ENCODE results near the gene CCDC43. TPM values are rescaled to one million over a fixed set of nuclear protein-coding genes. Genes with fewer than 3 reads are reported as not detected.

Gene CCDC43
- total and polyA plus RNA-seq, 2 of the 13 experiments (the other 11 are each of a cell fraction or from before 2014, with no cell fraction given) = 17.5 to 94.8 TPM

DNA sequence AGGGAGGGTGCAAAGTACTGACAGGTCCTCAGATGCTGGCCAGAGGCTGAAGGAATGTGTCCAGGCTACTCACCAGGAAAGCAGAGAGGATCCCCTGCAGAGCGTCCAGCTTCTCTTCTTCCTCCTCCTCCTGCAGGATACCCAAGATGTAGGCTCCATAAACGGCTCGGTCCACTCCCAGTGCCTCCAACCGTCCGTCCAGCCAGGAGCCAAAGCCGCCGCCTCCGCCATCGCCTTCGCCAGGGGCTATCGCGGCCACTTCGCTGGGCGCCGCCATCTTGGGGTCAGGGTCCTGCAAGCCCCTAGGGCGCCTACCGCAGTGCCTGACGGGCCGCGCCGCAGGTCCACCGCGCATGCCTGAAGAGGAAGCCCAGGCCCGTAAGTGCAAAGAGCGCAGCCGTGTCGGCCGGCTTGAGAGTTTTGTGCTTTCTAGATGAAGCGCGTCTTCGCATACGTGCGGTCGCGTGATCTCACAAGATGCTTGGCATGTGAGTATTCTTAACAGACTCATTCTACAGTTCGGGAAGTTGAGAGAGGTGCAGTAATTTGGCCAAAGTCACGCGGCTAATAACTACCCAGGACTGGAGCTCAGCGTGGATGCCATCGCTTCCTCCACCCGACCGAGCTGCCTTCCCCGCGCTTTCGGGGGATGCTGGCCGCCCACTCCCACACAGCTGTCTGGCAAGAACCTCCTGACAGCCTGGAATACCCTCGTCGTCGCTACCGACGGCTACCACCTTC, at the start of gene CCDC43 (continued):
- TF ChIP-seq, protein P1, sequence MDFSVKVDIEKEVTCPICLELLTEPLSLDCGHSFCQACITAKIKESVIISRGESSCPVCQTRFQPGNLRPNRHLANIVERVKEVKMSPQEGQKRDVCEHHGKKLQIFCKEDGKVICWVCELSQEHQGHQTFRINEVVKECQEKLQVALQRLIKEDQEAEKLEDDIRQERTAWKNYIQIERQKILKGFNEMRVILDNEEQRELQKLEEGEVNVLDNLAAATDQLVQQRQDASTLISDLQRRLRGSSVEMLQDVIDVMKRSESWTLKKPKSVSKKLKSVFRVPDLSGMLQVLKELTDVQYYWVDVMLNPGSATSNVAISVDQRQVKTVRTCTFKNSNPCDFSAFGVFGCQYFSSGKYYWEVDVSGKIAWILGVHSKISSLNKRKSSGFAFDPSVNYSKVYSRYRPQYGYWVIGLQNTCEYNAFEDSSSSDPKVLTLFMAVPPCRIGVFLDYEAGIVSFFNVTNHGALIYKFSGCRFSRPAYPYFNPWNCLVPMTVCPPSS (IDR thresholded peaks at IDR 0.05) = no peak
- TF ChIP-seq ZC3H13 (CRISPR knock-in tag; IDR thresholded peaks at IDR 0.05) (peak; percentile 47; the same call in 1 of the 2 replicates), SALL2 (CRISPR knock-in tag; IDR thresholded peaks at IDR 0.05) (peak; percentile 99), ZNF713 (CRISPR knock-in tag; IDR thresholded peaks at IDR 0.05) (peak; percentile 95; the same call in 1 of the 2 replicates), NFE2 (CRISPR knock-in tag; IDR thresholded peaks at IDR 0.05) (peak; percentile 27; the same call in 1 of the 2 replicates), DR1 (CRISPR knock-in tag; IDR thresholded peaks at IDR 0.05) (peak; percentile 95), TGIF2 (CRISPR knock-in tag; IDR thresholded peaks at IDR 0.05) (peak; percentile 46), HES4 (CRISPR knock-in tag; IDR thresholded peaks at IDR 0.05; ENCODE audit: borderline replicate concordance) (no peak), ZNF7 (CRISPR knock-in tag; IDR thresholded peaks at IDR 0.05) (no peak), NFIC (IDR thresholded peaks at IDR 0.05; ENCODE audit: low read length) (0 out of 2 replicates have a peak, but pooled peaks have one; percentile 5), IKZF4 (CRISPR knock-in tag; IDR thresholded peaks at IDR 0.05; ENCODE audit: borderline replicate concordance, low read depth, not compliant biosample characterization) (peak; percentile 96), ISX (CRISPR knock-in tag; conservative IDR thresholded peaks at IDR 0.05) (no peak), SIX1 (CRISPR knock-in tag; IDR thresholded peaks at IDR 0.05; ENCODE audit: borderline replicate concordance) (no peak; the same call in 1 of the 2 replicates), RBM39 (IDR thresholded peaks at IDR 0.05; ENCODE audit: low read depth, low read length, poor library complexity, severe bottlenecking) (peak; percentile 78), REPIN1 (CRISPR knock-in tag; IDR thresholded peaks at IDR 0.05; ENCODE audit: borderline replicate concordance, low read depth) (peak; percentile 91), ZBTB7B (CRISPR knock-in tag; IDR thresholded peaks at IDR 0.05) (peak; percentile 74), ZSCAN30 (CRISPR knock-in tag; IDR thresholded peaks at IDR 0.05) (no peak; the same call in 1 of the 2 replicates), ZFP36L2 (CRISPR knock-in tag; IDR thresholded peaks at IDR 0.05) (no peak), ATM (IDR thresholded peaks at IDR 0.05; ENCODE audit: borderline replicate concordance) (no peak), RAD21 (CRISPR knock-in tag; IDR thresholded peaks at IDR 0.05) (peak; percentile 36; the same call in 1 of the 2 replicates)
- TF ChIP-seq, protein P2, sequence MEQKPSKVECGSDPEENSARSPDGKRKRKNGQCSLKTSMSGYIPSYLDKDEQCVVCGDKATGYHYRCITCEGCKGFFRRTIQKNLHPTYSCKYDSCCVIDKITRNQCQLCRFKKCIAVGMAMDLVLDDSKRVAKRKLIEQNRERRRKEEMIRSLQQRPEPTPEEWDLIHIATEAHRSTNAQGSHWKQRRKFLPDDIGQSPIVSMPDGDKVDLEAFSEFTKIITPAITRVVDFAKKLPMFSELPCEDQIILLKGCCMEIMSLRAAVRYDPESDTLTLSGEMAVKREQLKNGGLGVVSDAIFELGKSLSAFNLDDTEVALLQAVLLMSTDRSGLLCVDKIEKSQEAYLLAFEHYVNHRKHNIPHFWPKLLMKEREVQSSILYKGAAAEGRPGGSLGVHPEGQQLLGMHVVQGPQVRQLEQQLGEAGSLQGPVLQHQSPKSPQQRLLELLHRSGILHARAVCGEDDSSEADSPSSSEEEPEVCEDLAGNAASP (CRISPR knock-in tag; IDR thresholded peaks at IDR 0.05; ENCODE audit: borderline replicate concordance) = peak; percentile 73; the same call in 1 of the 2 replicates
- TF ChIP-seq, protein P3, sequence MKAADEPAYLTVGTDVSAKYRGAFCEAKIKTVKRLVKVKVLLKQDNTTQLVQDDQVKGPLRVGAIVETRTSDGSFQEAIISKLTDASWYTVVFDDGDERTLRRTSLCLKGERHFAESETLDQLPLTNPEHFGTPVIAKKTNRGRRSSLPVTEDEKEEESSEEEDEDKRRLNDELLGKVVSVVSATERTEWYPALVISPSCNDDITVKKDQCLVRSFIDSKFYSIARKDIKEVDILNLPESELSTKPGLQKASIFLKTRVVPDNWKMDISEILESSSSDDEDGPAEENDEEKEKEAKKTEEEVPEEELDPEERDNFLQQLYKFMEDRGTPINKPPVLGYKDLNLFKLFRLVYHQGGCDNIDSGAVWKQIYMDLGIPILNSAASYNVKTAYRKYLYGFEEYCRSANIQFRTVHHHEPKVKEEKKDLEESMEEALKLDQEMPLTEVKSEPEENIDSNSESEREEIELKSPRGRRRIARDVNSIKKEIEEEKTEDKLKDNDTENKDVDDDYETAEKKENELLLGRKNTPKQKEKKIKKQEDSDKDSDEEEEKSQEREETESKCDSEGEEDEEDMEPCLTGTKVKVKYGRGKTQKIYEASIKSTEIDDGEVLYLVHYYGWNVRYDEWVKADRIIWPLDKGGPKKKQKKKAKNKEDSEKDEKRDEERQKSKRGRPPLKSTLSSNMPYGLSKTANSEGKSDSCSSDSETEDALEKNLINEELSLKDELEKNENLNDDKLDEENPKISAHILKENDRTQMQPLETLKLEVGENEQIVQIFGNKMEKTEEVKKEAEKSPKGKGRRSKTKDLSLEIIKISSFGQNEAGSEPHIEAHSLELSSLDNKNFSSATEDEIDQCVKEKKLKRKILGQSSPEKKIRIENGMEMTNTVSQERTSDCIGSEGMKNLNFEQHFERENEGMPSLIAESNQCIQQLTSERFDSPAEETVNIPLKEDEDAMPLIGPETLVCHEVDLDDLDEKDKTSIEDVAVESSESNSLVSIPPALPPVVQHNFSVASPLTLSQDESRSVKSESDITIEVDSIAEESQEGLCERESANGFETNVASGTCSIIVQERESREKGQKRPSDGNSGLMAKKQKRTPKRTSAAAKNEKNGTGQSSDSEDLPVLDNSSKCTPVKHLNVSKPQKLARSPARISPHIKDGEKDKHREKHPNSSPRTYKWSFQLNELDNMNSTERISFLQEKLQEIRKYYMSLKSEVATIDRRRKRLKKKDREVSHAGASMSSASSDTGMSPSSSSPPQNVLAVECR (CRISPR knock-in tag; IDR thresholded peaks at IDR 0.05; ENCODE audit: borderline replicate concordance) = peak; percentile 94
